GM11168 (cell line): ENCODE results near the gene TAAR5.
"Not testable (repeated sequence)": the region's sequence is repeated elsewhere in the genome, so short reads cannot be mapped to it uniquely, and the experiment has no call there.

ENCODE experiments used
- in situ Hi-C: fragments of 300-500 bp; cut with MboI; formaldehyde crosslinking; loops from one replicate; pipeline ENCODE4 v1.12.0; 2022; ENCODE audit warnings: low sequenced_read_pairs; ENCODE audit not compliant: unreplicated experiment

The TAAR5 gene, protein sequence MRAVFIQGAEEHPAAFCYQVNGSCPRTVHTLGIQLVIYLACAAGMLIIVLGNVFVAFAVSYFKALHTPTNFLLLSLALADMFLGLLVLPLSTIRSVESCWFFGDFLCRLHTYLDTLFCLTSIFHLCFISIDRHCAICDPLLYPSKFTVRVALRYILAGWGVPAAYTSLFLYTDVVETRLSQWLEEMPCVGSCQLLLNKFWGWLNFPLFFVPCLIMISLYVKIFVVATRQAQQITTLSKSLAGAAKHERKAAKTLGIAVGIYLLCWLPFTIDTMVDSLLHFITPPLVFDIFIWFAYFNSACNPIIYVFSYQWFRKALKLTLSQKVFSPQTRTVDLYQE

DNA sequence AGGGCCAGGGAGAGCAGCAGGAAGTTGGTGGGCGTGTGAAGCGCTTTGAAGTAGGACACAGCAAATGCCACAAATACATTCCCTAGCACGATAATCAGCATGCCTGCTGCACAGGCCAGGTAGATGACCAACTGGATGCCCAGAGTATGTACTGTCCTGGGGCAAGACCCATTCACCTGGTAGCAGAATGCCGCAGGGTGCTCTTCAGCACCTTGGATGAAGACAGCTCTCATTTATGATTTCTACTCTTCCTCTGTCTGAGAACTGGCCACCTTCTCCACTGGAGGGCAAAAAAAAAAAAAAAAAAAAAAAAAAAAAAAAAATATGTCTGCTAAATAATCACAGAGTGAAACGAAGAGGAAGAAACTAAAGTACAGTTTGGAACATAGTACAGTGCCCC, at the start of gene TAAR5:
Gene TAAR5, minus strand, starts transcription at position 288 of the 400 bp plus-strand sequence. Its CDS starts 55 bp downstream, at position 233.
- in situ Hi-C loops, result no loop called here

- in situ Hi-C loops, result not testable (repeated sequence)
Measured at GRCh38 chr6:132637135-132637534, 47.6 kb upstream of the TAAR5 start.

DNA sequence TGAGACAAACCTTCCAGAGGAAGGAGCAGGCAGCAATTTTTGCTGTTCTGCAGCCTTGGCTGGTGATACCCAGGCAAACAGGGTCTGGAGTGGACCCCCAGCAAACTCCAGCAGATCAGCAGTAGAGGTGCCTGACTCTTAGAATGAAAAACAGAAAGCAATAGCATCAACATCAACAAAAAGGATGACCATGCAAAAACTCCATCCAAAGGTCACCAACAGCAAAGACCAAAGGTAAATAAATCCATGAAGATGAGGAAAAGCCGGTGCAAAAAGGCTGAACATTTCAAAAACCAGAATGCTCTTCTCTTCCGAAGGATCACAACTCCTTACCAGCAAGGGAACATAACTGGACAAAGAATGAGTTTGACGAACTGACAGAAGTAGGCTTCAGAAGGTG, 46.4 kb upstream of the TAAR5 start:
- in situ Hi-C loops, result not testable (repeated sequence)

DNA sequence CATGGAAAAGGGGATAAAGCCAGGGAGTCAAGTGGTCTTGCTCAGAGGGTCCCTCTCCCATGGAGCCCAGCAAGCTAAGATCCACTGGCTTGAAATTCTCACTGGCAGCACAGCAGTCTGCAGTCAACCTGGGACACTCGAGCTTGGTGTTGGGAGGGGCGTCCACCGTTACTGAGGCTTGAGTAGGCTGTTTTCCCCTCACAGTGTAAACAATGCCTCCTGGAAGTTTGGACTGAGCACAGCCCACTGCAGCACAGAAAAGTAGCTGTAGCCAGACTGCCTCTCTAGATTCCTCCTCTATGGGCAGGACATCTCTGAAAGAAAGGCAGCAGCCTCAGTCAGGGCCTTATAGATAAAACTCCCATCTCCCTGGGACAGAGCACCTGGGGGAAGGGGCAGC, 45.7 kb upstream of the TAAR5 start:
- in situ Hi-C loops, result not testable (repeated sequence)

GRCh38 chr6:132634796-132635195, 45.3 kb upstream of the TAAR5 start:
- in situ Hi-C loops, result no loop called here

DNA sequence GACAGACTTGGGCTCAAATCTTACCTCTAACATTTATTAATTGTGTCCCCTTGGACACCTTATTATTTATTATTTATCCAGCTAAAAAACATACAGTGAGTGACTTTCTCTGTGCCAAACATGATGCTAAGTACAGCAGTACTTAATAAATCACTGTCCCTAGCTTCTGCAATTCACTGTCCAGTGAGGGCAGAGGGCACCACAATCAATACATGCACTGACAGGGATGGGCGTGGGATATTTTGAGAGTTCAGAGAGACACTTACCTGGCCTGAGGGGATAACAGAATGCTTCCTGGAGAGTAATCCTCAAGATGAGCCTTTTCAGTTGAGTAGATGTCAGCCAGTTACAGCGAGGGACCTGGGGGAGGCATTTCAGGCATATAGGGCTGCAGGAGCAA, 43.8 kb upstream of the TAAR5 start:
- in situ Hi-C loops, result no loop called here

GRCh38 chr6:132624175-132624574, 34.6 kb upstream of the TAAR5 start, which contains the start of gene TAAR2:
Gene TAAR2 (minus strand): TSS chr6:132624275. CDS start chr6:132624275, 0 bp downstream.
- in situ Hi-C loops, result no loop called here

- in situ Hi-C loops, result no loop called here
Measured at GRCh38 chr6:132623106-132623845, 33.7 kb upstream of the TAAR5 start.

DNA sequence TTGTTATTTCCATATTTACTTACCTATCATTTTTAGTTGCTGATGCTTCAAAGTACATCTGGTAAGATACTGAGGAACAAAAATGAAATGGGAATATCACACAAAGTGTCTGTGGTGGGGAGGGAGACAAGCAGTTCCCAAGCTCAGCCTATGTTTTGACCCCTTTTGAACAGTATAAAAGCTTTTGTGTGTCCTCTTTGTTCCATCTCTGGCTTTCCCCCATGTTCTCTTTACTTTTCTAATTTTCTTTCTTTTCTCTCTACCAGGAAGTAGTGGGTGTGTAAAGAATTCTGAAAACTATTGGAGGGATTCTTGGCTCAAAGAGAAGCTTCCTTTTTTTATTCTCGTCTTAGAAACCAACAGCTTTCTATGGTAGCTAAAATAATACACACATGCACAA, 27.1 kb upstream of the TAAR5 start:
- in situ Hi-C loops, result no loop called here

GRCh38 chr6:132614554-132614953, 25.0 kb upstream of the TAAR5 start:
- in situ Hi-C loops, result no loop called here

DNA sequence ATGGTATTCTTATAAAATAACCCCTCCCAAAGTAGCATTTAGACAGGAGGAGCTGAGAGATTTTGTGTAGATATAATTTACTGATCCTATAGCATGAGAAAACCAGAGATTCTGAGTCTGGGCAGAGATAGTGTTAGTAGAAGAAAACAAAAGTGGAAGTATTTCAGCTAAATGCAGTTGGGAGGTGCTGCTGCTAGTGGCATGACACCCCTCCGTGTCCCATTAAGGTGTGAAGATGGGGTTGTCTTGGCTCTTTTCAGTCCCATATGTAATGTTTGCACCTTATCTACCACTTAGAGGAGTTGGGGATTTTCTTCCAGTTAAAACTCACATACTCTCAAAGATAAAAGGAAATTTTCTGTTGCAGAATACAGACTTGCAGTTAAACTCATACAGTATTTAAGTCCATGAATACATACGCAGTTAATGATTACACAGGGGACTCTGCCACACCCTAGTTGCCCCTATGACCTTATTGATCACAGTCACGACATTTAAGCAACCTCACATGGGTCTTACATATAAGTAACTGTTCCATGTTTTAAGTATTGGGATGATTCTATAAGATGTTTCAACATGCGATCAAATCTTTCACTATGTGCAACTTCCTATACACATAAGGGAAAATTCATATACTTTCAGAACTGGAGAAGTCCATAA, 23.0 kb upstream of the TAAR5 start:
- in situ Hi-C loops, result no loop called here

GRCh38 chr6:132611616-132612015, 22.1 kb upstream of the TAAR5 start:
- in situ Hi-C loops, result no loop called here

DNA sequence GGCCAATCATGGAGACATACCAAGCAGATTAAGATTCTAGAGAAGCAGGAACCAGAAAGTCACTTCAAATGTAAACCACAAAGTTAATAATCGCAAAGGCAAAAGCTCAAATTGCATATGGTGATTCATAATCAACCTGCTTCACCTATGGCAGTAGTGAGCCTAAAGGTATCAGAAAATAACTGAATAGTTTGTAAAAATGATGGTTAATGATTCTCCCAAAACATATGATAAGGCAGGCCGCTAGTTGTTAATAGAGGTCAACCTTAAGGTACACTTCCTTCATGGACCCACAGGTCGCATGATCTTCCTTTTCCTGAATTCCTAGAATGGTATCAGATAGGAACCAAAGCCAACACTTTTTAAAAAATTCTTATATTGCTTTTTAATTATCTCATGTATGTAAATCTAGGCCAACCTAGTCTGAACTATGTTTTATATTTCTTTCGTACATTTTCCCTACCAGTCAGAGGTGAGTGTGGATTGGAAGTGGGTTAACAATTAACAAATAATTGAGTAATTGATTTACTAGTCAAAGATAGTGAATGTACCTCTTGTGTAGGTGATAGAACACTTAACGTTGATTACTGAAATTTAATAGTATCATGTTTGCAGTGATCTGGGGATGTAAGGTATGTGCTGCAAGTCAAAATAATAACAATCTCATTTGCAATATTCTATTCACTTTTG, 18.1 kb upstream of the TAAR5 start:
- in situ Hi-C loops, result no loop called here

DNA sequence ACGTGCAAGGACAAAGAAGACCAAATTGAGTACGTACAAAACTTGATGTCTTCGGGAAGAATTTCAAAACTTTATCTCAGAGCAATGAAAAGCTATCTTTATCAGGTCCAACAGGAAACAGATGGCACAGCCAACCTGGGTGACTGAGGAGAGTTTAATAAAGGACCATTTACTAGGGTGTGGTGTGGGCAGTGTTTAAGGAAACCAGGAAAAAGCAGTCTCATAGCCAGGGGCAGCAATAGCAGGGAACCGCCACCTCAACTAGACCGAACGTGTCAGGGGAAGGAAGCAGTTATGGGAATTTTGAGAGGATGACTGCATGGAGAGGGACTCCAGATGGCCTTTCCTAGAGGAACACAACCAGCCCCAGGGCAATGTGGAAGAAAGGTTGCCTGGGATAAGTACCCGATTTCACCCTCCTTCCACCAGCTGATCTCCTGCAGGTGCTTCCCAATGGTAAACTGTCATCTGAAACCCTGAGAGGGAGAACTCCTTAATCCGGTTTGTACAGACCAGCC, 15.2 kb upstream of the TAAR5 start:
- in situ Hi-C loops, result no loop called here

DNA sequence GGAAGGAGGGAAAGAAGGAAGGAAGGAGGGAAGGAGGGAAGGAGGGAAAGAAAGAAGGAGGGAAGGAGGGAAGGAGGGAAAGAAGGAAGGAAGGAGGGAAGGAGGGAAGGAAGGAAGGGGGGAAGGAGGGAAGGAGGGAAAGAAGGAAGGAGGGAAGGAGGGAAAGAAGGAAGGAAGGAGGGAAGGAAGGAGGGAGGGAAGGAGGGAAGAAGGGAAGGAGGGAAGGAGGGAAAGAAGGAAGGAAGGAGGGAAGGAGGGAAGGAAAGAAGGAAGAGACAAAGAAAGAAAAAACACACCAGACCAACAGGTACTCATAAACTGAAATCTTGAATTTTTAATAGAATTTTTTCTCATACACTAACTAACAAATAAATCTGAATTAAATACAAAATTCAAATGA, 11.4 kb upstream of the TAAR5 start:
- in situ Hi-C loops, result not testable (repeated sequence)

DNA sequence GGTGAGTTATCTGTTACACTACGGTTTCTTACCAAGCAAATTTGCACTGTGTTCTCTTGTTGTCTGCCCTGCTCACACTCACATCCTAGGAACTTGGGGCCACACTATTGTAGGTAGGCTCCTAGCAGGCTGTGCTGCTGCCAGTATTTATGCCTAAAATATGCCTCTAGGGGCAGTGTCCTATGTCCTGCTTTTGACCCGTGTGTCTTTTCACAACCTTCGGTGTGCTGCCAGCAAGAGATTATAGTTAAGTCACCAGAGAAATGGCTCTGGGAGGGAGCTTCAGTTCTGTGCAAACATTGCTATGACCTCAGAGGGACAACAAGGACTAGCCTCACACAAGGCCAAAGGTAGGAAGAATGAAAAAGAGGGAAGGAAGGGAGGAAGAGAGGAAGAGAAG, 8.9 kb upstream of the TAAR5 start:
- in situ Hi-C loops, result no loop called here

GRCh38 chr6:132596201-132596600, 6.7 kb upstream of the TAAR5 start:
- in situ Hi-C loops, result no loop called here

- in situ Hi-C loops, result no loop called here
Measured at GRCh38 chr6:132592855-132593254, 3.3 kb upstream of the TAAR5 start.

GRCh38 chr6:132590362-132590761, 821 bp upstream of the TAAR5 start:
- in situ Hi-C loops, result no loop called here

- in situ Hi-C loops, result no loop called here
Measured at GRCh38 chr6:132587424-132587823, 2.1 kb downstream of the TAAR5 start.
